ENCODE measurements around the gene CDX1.

GRCh38 chr5:150175536-150175935 lies 9.0 kb downstream of the CDX1 start:
- TF ChIP-seq ZNF274 (IDR thresholded peaks at IDR 0.05; ENCODE audit: low read depth, low read length) = no peak
- no peak for TF ChIP-seq YY1 (IDR thresholded peaks at IDR 0.05; ENCODE audit: insufficient read depth, insufficient read length)
- TF ChIP-seq SUZ12 (IDR thresholded peaks at IDR 0.05; ENCODE audit: extremely low read depth, insufficient read depth, insufficient read length) = no peak

Data from NT2/D1 (cell line).